Sigmoid colon (tissue), 7 donors: Measurements from ENCODE around the gene FBXO2. TPM values are rescaled to one million over a fixed set of nuclear protein-coding genes. Genes with fewer than 3 reads are reported as not detected.

Source experiments
- DNase-seq: peaks from one replicate; pipeline ENCODE4 v3.0.0-alpha.2; 2019
- H3K27ac ChIP-seq, 4 donors: fragments of 200-600 bp; sonication (generic); one replicate each; pipeline ENCODE4 v1.5.1; 2016 to 2019; ENCODE audit warnings: mild to moderate bottlenecking in 1 of 4
- H3K27me3 ChIP-seq, 3 donors: fragments of 200-600 bp; sonication (generic); one replicate each; pipeline ENCODE4 v1.5.1; 2019; ENCODE audit warnings: mild to moderate bottlenecking in 1 of 3
- H3K36me3 ChIP-seq, 4 donors: fragments of 200-600 bp; sonication (generic); one replicate each; pipeline ENCODE4 v1.5.1; 2016 to 2019
- H3K4me1 ChIP-seq, 4 donors: fragments of 200-600 bp; sonication (generic); one replicate each; pipeline ENCODE4 v1.5.1; 2017 to 2019
- H3K4me3 ChIP-seq, 4 donors: fragments of 200-600 bp; sonication (generic); one replicate each; pipeline ENCODE4 v1.5.1; 2017 to 2019; ENCODE audit warnings: mild to moderate bottlenecking in 2 of 4, moderate library complexity in 1 of 4
- H3K9me3 ChIP-seq, 4 donors: fragments of 200-600 bp in 3 of 4; sonication (generic) in 3 of 4; one replicate each; pipeline versions ENCODE4 v1.5.1 to v1.6.1; 2013 to 2019
- EP300 ChIP-seq, 4 donors: sonication (generic); formaldehyde crosslinking; IDR thresholded peaks; one replicate each; pipeline ENCODE4 v1.6.1; 2017; ENCODE audit warnings: antibody characterized with exemption in 4 of 4
- POLR2A ChIP-seq, 2 donors: fragments of 450-650 bp; IDR thresholded peaks; one replicate each; pipeline ENCODE4 v1.6.1; 2016; ENCODE audit warnings: antibody characterized with exemption in 2 of 2, mild to moderate bottlenecking in 2 of 2, moderate library complexity in 2 of 2
- POLR2AphosphoS5 ChIP-seq, 4 donors: sonication (generic); formaldehyde crosslinking; IDR thresholded peaks; one replicate each; pipeline ENCODE4 v1.6.1; 2017; ENCODE audit warnings: antibody characterized with exemption in 4 of 4
- WGBS, 2 donors: extraction: QIAGEN DNeasy Blood & Tissue Kit; methylation state at CpG; one replicate each; pipeline ENCODE4 v1.1.7; 2013; 5-methylcytosine and 5-hydroxymethylcytosine counted together
- intact Hi-C: fragments of 100-400 bp; cut with DNase I; formaldehyde crosslinking; loops from one replicate; pipeline ENCODE4 v1.15.1; 2023
- polyA plus RNA-seq, 3 donors: library from polyadenylated mRNA; stranded (reverse); fragments of 200-250 nt; gene quantifications; one replicate each; pipeline ENCODE4 v1.2.3, GENCODE V29; 2013
- total RNA-seq, 4 donors: library from RNA; depleted of rRNA; stranded (reverse); fragments of >200 nt; gene quantifications; one replicate each; pipeline ENCODE4 v1.1.0, GENCODE V29; 2016
- TF ChIP-seq, protein P1 (sequence below), 4 experiments: fragments of 450-650 bp in 3 of 4; fragments of 200-600 bp in 1 of 4; IDR thresholded peaks; one replicate each; pipeline ENCODE4 v1.5.1; 2016 to 2019; ENCODE audit warnings: antibody characterized with exemption in 4 of 4, mild to moderate bottlenecking in 3 of 4, moderate library complexity in 2 of 4
- donor health status: healthy with polysubstance abuse.
- donor health status: Bipolar disorder and iron deficiency.
- donor health status: healthy.

The FBXO2 gene
- total and polyA plus RNA-seq, 7 donors = 1.2 to 9.7 (median 3.9) TPM; not detected in 1

DNA sequence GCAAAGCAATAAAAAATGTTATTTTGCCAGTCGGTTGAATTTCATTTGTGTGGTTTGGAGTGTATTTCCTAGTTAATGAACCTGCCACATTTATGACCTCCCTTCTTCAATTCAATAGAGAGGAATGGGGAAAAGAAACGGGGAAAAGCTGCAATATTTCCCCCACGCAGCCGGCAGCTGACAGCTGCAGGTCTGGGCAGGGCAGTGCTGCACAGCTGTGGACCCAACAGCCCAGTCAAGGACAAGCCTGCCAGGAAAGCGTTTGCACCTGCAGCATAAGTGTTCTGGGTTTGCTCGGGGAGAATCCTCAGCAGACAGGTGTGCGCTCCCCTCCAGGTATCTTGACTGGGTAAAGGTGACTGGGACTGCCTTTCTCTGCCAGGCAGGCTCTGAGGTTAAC lies 53.4 kb downstream of the FBXO2 start:
- no peak for TF ChIP-seq EP300 (IDR thresholded peaks at IDR 0.05)
- Histone ChIP-seq H3K27ac (no peak overlapping the region), H3K9me3 (no peaks in the 10 kb centered on the region), H3K36me3 (no peaks in the 10 kb centered on the region), H3K4me1 (no peaks in the 10 kb centered on the region), H3K27me3 (peaks cover 0 to 31% (median 0%) of the 10 kb centered on the region in 3 donors), H3K4me3 (no peak overlapping the region)
- intact Hi-C loops = no loop called here
- WGBS, 2 donors = 51 to 72% methylated on average over 7 of the region's 7 CpGs
- no peak for DNase-seq

DNA sequence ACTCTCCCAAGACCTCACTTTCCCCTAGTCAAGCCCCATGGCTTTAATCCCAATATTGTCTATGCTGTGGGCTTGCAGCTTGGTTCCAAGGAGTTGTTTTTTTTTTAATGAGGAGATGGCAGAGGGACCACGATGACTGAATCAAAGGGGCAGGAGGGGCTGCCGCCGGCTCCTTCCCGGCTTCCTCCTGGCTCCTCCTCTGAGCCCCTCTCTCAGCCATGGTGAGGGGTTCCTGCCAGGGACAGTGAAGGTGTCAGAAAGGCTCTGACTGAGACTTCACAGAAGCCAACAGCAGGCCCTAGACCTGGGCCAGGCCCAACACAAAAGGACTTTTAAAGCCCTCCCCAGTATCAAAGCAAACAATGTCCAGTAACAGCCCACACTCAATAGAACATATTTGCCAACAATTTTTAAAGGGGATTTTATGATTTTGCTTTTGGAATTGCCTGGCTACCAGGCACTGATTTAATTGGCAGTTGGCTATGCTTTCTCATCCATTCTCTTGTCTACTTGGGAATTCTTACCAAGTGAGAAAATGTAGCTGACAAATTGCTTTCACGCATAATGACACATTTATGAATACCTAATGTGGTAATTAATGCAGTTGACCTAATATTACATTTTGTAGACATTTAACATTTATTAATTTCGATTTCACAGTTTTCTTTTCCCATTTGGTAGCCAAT lies 54.2 kb downstream of the FBXO2 start:
- H3K9me3 ChIP-seq = no peaks in the 10 kb centered on the region
- no peak overlapping the region for H3K4me3 ChIP-seq
- H3K4me1 ChIP-seq = no peaks in the 10 kb centered on the region
- 68 to 72% methylated on average over 6 of the region's 6 CpGs for WGBS, 2 donors
- no peak overlapping the region for H3K27ac ChIP-seq
- TF ChIP-seq, protein P1, sequence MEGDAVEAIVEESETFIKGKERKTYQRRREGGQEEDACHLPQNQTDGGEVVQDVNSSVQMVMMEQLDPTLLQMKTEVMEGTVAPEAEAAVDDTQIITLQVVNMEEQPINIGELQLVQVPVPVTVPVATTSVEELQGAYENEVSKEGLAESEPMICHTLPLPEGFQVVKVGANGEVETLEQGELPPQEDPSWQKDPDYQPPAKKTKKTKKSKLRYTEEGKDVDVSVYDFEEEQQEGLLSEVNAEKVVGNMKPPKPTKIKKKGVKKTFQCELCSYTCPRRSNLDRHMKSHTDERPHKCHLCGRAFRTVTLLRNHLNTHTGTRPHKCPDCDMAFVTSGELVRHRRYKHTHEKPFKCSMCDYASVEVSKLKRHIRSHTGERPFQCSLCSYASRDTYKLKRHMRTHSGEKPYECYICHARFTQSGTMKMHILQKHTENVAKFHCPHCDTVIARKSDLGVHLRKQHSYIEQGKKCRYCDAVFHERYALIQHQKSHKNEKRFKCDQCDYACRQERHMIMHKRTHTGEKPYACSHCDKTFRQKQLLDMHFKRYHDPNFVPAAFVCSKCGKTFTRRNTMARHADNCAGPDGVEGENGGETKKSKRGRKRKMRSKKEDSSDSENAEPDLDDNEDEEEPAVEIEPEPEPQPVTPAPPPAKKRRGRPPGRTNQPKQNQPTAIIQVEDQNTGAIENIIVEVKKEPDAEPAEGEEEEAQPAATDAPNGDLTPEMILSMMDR (IDR thresholded peaks at IDR 0.05) = no peak
- no peak for DNase-seq
- H3K27me3 ChIP-seq = peaks cover 0 to 31% (median 0%) of the 10 kb centered on the region in 3 donors
- intact Hi-C loops = no loop called here
- H3K36me3 ChIP-seq = no peaks in the 10 kb centered on the region

DNA sequence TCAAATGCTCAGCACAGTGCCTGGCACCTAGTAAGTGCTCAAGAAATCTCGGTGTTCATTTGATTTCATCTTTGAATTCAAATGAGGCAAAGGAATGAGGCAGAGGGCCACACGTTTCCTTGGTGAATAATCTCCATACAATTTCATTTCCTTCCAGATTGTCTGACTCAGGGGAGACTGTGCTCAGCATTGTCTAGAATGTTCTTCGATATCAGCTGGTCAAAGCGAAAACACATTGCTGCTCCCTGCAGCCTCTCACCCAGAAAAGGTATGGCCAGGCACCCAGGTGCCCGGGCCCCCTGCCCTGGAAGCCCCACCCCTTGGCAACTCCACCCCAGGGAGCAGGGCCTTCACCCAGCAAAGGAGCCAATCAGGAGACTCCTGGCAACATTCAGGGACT lies 55.8 kb downstream of the FBXO2 start:
- WGBS, 2 donors = 72 to 84% methylated on average over 5 of the region's 5 CpGs
- intact Hi-C loops = no loop called here
- Histone ChIP-seq H3K27me3 (peaks cover 0 to 42% (median 0%) of the 10 kb centered on the region in 3 donors), H3K4me1 (no peaks in the 10 kb centered on the region), H3K9me3 (no peaks in the 10 kb centered on the region), H3K27ac (no peak overlapping the region), H3K4me3 (no peak overlapping the region), H3K36me3 (no peaks in the 10 kb centered on the region)
- no peak for TF ChIP-seq POLR2AphosphoS5 (IDR thresholded peaks at IDR 0.05)
- TF ChIP-seq, protein P1 (IDR thresholded peaks at IDR 0.05) = no peak
- no peak for TF ChIP-seq EP300 (IDR thresholded peaks at IDR 0.05)
- no peak for TF ChIP-seq POLR2A (IDR thresholded peaks at IDR 0.05)
- no peak for DNase-seq

Other genes with a start within 250 kb of the FBXO2 start
- gene DISP3, start 175.3 kb downstream of the FBXO2 start, total RNA-seq = under 1 TPM in 2 of 4 donors, not detected in 2; under 0.01 to 0.28 TPM
- under 1 TPM in 1 of 3 donors, not detected in 2; 0.16 TPM for gene DISP3, start 175.3 kb downstream of the FBXO2 start, polyA plus RNA-seq
- 10 to 100 TPM; 12.5 to 27.3 (median 23.4) TPM for gene FBXO44, start 448 bp upstream of the FBXO2 start, total RNA-seq
- gene FBXO44, start 448 bp upstream of the FBXO2 start, polyA plus RNA-seq = 10 to 100 TPM in 1 of 3 donors, 1 to 10 TPM in 2; 1.6 to 14.2 (median 3.0) TPM
- 10 to 100 TPM in 3 of 4 donors, 1 to 10 TPM in 1; 9.2 to 19.9 (median 11.5) TPM for gene FBXO6, start 9.8 kb upstream of the FBXO2 start, total RNA-seq
- gene FBXO6, start 9.8 kb upstream of the FBXO2 start, polyA plus RNA-seq = 10 to 100 TPM in 1 of 3 donors, 1 to 10 TPM in 2; 6.9 to 17.8 (median 9.0) TPM
- gene MAD2L2, start 26.7 kb upstream of the FBXO2 start, total RNA-seq = 10 to 100 TPM; 28.2 to 57.9 (median 41.4) TPM
- 10 to 100 TPM in 2 of 3 donors, 1 to 10 TPM in 1; 8.8 to 26.4 (median 15.0) TPM for gene MAD2L2, start 26.7 kb upstream of the FBXO2 start, polyA plus RNA-seq
- under 1 TPM in 2 of 4 donors, not detected in 2; 0.28 to 0.36 TPM for gene DRAXIN, start 37.3 kb upstream of the FBXO2 start, total RNA-seq
- gene DRAXIN, start 37.3 kb upstream of the FBXO2 start, polyA plus RNA-seq = under 1 TPM in 1 of 3 donors, not detected in 2; 0.13 TPM
- gene AGTRAP, start 81.7 kb upstream of the FBXO2 start, total RNA-seq = 10 to 100 TPM; 22.8 to 58.3 (median 33.6) TPM
- gene AGTRAP, start 81.7 kb upstream of the FBXO2 start, polyA plus RNA-seq = 10 to 100 TPM in 2 of 3 donors, 1 to 10 TPM in 1; 6.7 to 57.3 (median 12.0) TPM
- 1 to 10 TPM in 2 of 4 donors, under 1 TPM in 1, not detected in 1; 0.66 to 1.8 (median 1.1) TPM for gene C1orf167, start 107.8 kb upstream of the FBXO2 start, total RNA-seq
- 1 to 10 TPM; 1.6 to 2.4 (median 2.2) TPM for gene C1orf167, start 107.8 kb upstream of the FBXO2 start, polyA plus RNA-seq
- 10 to 100 TPM; 16.8 to 38.3 (median 27.9) TPM for gene MTHFR, start 151.5 kb upstream of the FBXO2 start, total RNA-seq
- gene MTHFR, start 151.5 kb upstream of the FBXO2 start, polyA plus RNA-seq = 10 to 100 TPM in 2 of 3 donors, 1 to 10 TPM in 1; 6.6 to 34.6 (median 13.6) TPM
- gene CLCN6, start 151.8 kb upstream of the FBXO2 start, total RNA-seq = 10 to 100 TPM; 12.1 to 19.7 (median 16.1) TPM
- gene CLCN6, start 151.8 kb upstream of the FBXO2 start, polyA plus RNA-seq = 10 to 100 TPM in 1 of 3 donors, 1 to 10 TPM in 2; 3.0 to 17.6 (median 3.7) TPM
- gene NPPA, start 193.4 kb upstream of the FBXO2 start, total RNA-seq = not detected
- gene NPPA, start 193.4 kb upstream of the FBXO2 start, polyA plus RNA-seq = 1 to 10 TPM in 1 of 3 donors, under 1 TPM in 1, not detected in 1; 0.92 to 8.6 TPM
- gene NPPB, start 204.5 kb upstream of the FBXO2 start, total RNA-seq = not detected
- 1 to 10 TPM in 2 of 3 donors, not detected in 1; 2.0 to 8.4 TPM for gene NPPB, start 204.5 kb upstream of the FBXO2 start, polyA plus RNA-seq